Activated naive CD4-positive, alpha-beta T cell treated with anti-CD3 and anti-CD28 coated beads, Interleukin-2, amount 50 U/mL, for 72 hours (primary cell): ENCODE data around the gene MXRA7. TPM values are rescaled to one million over a fixed set of nuclear protein-coding genes. Genes with fewer than 3 reads are reported as not detected.
"Not testable (repeated sequence)": the region's sequence is repeated elsewhere in the genome, so short reads cannot be mapped to it uniquely, and the experiment has no call there.

Source experiments
- ATAC-seq, 2 donors: fragments of 150-1000 bp; cut with Tn5 transposase; 2 replicates each; pipeline ENCODE4 v1.10.0; 2021; ENCODE audit warnings: mild to moderate bottlenecking in 2 of 2, moderate library complexity in 2 of 2
- DNase-seq, 2 donors: peaks; one replicate each; pipeline ENCODE4 v3.0.0; 2021 to 2022; ENCODE audit warnings: low spot score in 2 of 2
- H3K27ac Mint-ChIP-seq, 2 donors: one replicate each; pipeline ENCODE4 v1.8.0; 2022; ENCODE audit warnings: mild to moderate bottlenecking in 2 of 2, mixed read lengths in 2 of 2
- H3K36me3 Mint-ChIP-seq, 2 donors: one replicate each; pipeline ENCODE4 v1.8.0; 2022; ENCODE audit warnings: mixed read lengths in 2 of 2
- H3K9me3 Mint-ChIP-seq, 2 donors: one replicate each; pipeline ENCODE4 v1.8.0; 2022; ENCODE audit warnings: mixed read lengths in 2 of 2
- total RNA-seq, 2 donors: library from RNA; stranded (reverse); gene quantifications; one replicate each; pipeline ENCODE4 v1.2.3, GENCODE V29; 2022

The MXRA7 gene
- total RNA-seq, 2 donors from 2014 or later = 4.8 to 9.1 TPM

DNA sequence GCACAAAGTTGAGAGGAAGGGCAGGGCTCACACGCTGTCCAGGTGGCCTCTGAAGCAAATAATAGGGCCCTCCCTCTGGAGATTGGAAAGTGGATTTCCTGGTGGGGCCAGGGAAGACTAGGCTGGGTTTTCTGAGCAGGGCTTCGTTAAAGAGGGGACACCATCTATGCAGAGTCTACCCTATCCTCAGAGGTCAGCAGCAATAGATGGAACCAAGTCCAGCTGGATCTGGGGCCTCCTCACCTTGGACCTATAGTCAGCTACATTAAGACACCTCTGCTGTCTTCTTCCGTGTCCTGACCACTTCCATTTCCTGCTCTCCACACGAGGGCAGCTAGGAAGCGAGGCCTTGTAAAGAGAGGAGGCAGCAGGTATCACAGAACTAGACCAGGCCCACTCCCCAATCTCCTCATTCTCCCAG lies 52.5 kb downstream of the MXRA7 start:
- ATAC-seq = no peak

GRCh38 chr17:76657505-76658241 lies 53.1 kb downstream of the MXRA7 start:
- no peaks in the 10 kb centered on the region for H3K36me3 Mint-ChIP-seq
- DNase-seq (no peak), ATAC-seq (no peak)
- peak overlapping the region in 1 of 2 donors; percentile 30 for H3K27ac Mint-ChIP-seq
- H3K9me3 Mint-ChIP-seq = no peaks in the 10 kb centered on the region

More for the DNA sequence above, 52.5 kb downstream of the MXRA7 start:
- H3K27ac Mint-ChIP-seq = peak overlapping the region; percentile 15 to 30
- H3K36me3 Mint-ChIP-seq = no peaks in the 10 kb centered on the region
- no peaks in the 10 kb centered on the region for H3K9me3 Mint-ChIP-seq
- DNase-seq = no peak

GRCh38 chr17:76654408-76654807 lies 56.4 kb downstream of the MXRA7 start:
- ATAC-seq = peak in 1 of 2 donors; percentile 45
- no peaks in the 10 kb centered on the region for H3K36me3 Mint-ChIP-seq

DNA sequence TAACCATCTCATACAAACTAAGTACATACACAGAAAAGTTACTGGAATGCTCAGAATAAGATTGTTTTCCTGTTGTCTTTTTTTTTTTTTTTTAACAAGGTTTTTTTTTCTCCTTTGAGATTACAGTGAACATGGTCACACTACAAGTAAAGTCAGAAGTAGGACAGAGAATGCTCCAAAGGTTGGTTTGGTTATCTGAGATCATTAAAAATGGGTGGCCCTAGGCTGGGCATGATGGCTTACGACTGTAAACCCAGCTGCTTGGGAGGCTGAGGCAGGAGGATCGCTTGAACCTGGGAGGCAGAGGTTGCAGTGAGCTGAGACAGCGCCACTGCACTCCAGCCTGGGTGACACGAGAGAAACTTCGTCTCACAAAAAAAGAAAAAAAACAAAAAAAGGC lies 60.3 kb downstream of the MXRA7 start:
- ATAC-seq = no peak

More at GRCh38 chr17:76654408-76654807, 56.4 kb downstream of the MXRA7 start:
- H3K9me3 Mint-ChIP-seq = no peaks in the 10 kb centered on the region
- DNase-seq = no peak
- no peak overlapping the region for H3K27ac Mint-ChIP-seq

DNA sequence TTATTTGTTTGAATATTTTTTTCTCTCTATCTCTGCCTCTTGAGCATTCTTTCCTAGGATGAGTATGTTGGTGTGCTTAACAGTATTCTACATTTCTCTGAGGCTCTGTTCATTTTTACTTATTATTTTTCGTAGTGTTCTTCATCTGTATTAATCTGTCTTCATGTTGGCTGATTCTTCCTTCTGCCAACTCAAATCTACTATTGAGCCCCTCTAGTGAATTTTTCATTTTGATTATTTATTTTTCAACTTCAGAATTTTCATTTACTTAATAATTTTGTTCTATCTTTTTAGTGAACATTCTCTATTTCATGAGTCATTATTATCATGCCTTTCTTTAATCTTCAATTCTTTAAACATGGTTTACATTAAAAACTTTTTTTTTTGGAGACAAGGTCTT lies 64.1 kb downstream of the MXRA7 start:
- Mint-ChIP-seq H3K36me3 (peaks cover 0 to 8% of the 10 kb centered on the region in 2 donors), H3K27ac (no peak overlapping the region), H3K9me3 (peaks cover 4 to 14% of the 10 kb centered on the region in 2 donors)
- ATAC-seq (no peak), DNase-seq (no peak)

More for the DNA sequence above, 60.3 kb downstream of the MXRA7 start:
- Mint-ChIP-seq H3K9me3 (peaks cover 4 to 9% of the 10 kb centered on the region in 2 donors), H3K27ac (no peak overlapping the region), H3K36me3 (peaks cover 0 to under 1% of the 10 kb centered on the region in 2 donors)
- no peak for DNase-seq

- Mint-ChIP-seq H3K9me3 (peaks cover 4 to 14% of the 10 kb centered on the region in 2 donors), H3K27ac (no peak overlapping the region), H3K36me3 (peaks cover 0 to 8% of the 10 kb centered on the region in 2 donors)
- DNase-seq (no peak), ATAC-seq (peak in 1 of 2 donors; percentile 18)
These were observed 65.3 kb downstream of the MXRA7 start for GRCh38 chr17:76645481-76645880.

DNA sequence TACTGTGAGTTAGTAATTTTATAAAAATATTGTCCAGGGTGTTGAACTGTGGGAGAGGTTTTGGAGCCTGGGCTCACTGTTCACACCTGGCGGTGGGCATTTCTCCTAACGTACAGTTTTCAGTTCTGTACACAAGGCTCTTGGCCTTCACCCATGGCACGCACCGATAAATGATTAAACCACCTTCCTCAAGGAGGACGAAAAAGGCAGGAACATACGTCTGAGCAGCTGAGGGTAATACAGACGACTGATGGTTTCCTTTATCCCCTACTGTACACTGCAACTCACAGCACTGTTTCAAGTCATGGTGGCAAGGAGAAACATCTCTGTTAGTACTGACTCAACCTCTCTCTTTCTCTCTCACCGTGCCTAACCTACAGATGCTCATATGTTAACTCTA lies 65.8 kb downstream of the MXRA7 start:
- ATAC-seq = peak in 1 of 2 donors; percentile 32
- peaks cover 0 to 8% of the 10 kb centered on the region in 2 donors for H3K36me3 Mint-ChIP-seq
- H3K9me3 Mint-ChIP-seq = peaks cover 4 to 14% of the 10 kb centered on the region in 2 donors
- no peak for DNase-seq
- H3K27ac Mint-ChIP-seq = no peak overlapping the region

GRCh38 chr17:76643553-76644148 lies 67.1 kb downstream of the MXRA7 start, which contains the start of gene ST6GALNAC1:
Gene ST6GALNAC1 (minus strand): TSS chr17:76643757. CDS start chr17:76643638, 119 bp downstream.
- peak within 1 kb of the TSS; percentile 36 to 83 for H3K27ac Mint-ChIP-seq
- ATAC-seq (peak; percentile 51 to 61), DNase-seq (peak in 1 of 2 donors; percentile 26)

DNA sequence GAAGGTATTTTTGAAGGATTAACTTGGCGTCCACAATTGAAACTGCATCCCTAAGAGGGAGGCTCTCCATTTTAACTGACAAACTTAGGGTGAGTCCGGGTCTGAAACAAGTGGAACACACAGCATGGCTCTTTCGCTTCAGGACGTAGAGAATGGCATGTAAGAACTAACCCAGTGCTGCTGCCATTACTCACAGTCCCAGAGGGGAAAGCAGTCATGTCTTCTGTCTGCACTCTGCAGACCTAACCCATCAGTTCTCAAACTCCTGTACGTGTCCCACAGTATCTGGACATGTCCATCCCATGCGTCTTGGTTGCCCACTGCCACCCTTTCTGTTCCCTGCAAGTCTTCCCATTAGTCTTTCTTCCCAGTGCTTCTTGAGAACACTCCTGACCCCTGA lies 67.8 kb downstream of the MXRA7 start:
- H3K36me3 Mint-ChIP-seq = peaks cover 0 to 8% of the 10 kb centered on the region in 2 donors
- DNase-seq (no peak), ATAC-seq (peak in 1 of 2 donors; percentile 50)
- peak overlapping the region; percentile 36 to 83 for H3K27ac Mint-ChIP-seq
- peaks cover 4 to 14% of the 10 kb centered on the region in 2 donors for H3K9me3 Mint-ChIP-seq

More at GRCh38 chr17:76643553-76644148, 67.1 kb downstream of the MXRA7 start, which contains the start of gene ST6GALNAC1:
- Mint-ChIP-seq H3K36me3 (peaks cover 0 to 8% of the 10 kb centered on the region in 2 donors), H3K9me3 (peaks cover 4 to 14% of the 10 kb centered on the region in 2 donors)

GRCh38 chr17:76642032-76642561 lies 68.7 kb downstream of the MXRA7 start:
- peaks cover 4 to 14% of the 10 kb centered on the region in 2 donors for H3K9me3 Mint-ChIP-seq
- ATAC-seq (no peak), DNase-seq (no peak)
- H3K27ac Mint-ChIP-seq = no peak overlapping the region
- H3K36me3 Mint-ChIP-seq = peaks cover 0 to 8% of the 10 kb centered on the region in 2 donors

DNA sequence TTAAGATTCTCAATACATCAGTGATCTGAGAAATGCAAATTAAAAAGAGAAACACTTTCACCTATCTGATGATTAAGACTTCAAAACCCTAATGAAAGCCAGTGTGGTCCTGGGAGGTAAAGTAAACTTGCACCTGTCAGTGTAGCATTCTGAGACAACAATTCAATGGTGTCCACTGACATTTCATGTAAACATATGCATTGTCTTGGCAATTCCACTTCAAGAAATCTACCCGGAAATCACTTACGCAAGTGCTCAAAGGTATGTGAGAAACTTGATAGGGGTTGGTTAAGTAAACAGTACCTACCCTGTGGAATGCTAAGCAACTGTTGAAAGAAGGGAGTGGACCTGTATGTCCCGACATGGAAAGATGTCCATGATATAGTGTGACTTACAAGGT lies 69.3 kb downstream of the MXRA7 start:
- peak in 1 of 2 donors; percentile 52 for ATAC-seq
- no peak overlapping the region for H3K27ac Mint-ChIP-seq
- H3K36me3 Mint-ChIP-seq = peaks cover 0 to 8% of the 10 kb centered on the region in 2 donors
- no peak for DNase-seq
- H3K9me3 Mint-ChIP-seq = peaks cover 1 to 11% of the 10 kb centered on the region in 2 donors

DNA sequence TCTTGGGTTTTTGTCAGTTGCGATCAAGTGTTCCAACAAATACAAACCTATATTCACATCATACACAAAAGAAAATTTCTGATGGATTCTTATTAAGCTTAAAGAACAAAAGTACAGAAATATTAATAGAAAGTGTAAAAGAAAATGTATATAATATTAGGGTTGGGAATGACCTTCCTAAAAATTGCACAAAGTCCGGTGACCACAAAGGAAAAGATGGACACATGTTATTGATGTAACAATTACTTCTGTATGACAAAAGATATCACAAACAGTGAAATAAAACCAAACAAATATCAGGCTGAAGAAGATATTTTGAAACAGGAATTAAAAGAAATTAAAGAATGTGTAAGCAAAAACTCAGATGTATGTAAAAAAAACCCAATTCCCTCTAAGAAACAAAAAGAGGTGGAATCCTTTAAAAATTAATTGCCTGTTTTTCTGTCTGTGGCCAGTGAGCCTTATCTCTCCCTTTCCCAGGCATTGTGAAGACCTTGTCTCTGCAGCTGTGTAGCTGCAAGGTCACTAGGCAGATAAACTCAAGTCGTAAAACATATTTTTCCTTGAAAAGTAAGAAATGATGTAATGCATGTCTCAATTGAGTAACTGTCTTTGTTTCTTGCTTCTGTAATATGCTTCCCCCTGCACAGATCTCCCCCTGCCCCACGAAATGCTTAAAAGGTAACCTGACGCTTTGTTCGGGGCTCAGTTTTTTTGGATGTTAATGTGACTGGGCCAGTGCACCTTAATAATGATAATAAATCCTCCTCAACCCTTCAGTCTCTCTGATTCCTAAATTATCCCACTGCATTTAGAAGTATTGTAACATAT lies 70.0 kb downstream of the MXRA7 start:
- DNase-seq (no peak), ATAC-seq (no peak)
- peaks cover 0 to 8% of the 10 kb centered on the region in 2 donors for H3K36me3 Mint-ChIP-seq
- H3K27ac Mint-ChIP-seq = no peak overlapping the region
- peaks cover 0 to 6% of the 10 kb centered on the region in 2 donors for H3K9me3 Mint-ChIP-seq

DNA sequence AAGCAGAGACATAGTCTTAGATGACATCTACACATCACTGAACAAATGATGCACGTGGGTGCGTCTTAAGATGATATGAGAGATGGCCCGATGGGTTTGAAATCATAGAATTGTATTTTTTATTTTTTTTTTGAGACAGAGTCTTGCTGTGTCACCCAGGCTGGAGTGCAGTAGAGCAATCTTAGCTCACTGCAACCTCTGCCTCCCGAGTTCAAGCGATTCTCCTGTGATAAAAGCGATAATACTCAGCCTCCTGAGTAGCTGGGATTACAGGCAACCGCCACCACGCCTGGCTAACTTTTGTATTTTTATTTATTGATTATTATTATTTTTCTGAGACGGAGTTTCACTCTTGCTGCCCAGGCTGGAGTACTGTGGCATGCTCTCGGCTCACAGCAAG lies 72.5 kb downstream of the MXRA7 start:
- Mint-ChIP-seq H3K27ac (no peak overlapping the region), H3K9me3 (no peaks in the 10 kb centered on the region), H3K36me3 (no peaks in the 10 kb centered on the region)
- no peak for ATAC-seq
- no peak for DNase-seq

- not testable (repeated sequence) for DNase-seq, H3K27ac Mint-ChIP-seq, H3K36me3 Mint-ChIP-seq, H3K9me3 Mint-ChIP-seq, ATAC-seq
These were observed 74.1 kb downstream of the MXRA7 start for GRCh38 chr17:76636486-76637206.

- no peaks in the 10 kb centered on the region for H3K9me3 Mint-ChIP-seq
- DNase-seq = no peak
- ATAC-seq = peak in 1 of 2 donors; percentile 47
- H3K36me3 Mint-ChIP-seq = no peaks in the 10 kb centered on the region
- H3K27ac Mint-ChIP-seq = no peak overlapping the region
These were observed 75.0 kb downstream of the MXRA7 start for GRCh38 chr17:76635659-76636360.
